CD4-positive, alpha-beta T cell (primary cell): ENCODE results near the gene SPRED2. TPM values are rescaled to one million over a fixed set of nuclear protein-coding genes. Genes with fewer than 3 reads are reported as not detected.

Experiments used
- ATAC-seq: fragments of 200-7000 bp; cut with Tn5 transposase; one replicate; pipeline ENCODE4 v1.10.0; 2022; ENCODE audit warnings: mild to moderate bottlenecking; ENCODE audit not compliant: poor library complexity
- CTCF ChIA-PET: fragments of 350-600 bp; sonication (Branson Sonifier 250); formaldehyde crosslinking; loops from one replicate; lab custom pipeline; 2021; ENCODE audit warnings: antibody characterized with exemption, inconsistent platforms; lab: Charles Lee
- POLR2A ChIA-PET: fragments of 350-600 bp; sonication (Branson Sonifier 250); formaldehyde crosslinking; loops from one replicate; lab custom pipeline; 2021; ENCODE audit warnings: antibody characterized with exemption, inconsistent platforms; lab: Charles Lee
- DNase-seq, 14 experiments: peaks; one replicate each; pipeline ENCODE4 v3.0.0-alpha.2; 2013 to 2020; ENCODE audit warnings: mixed read lengths in 2 of 14
- H3K27ac ChIP-seq, 2 donors: one replicate each; pipeline versions ENCODE4 v1.5.1 to v1.7.0; 2013; ENCODE audit warnings: low read length in 2 of 2, low read depth in 1 of 2, mild to moderate bottlenecking in 1 of 2
- H3K27me3 ChIP-seq, 2 experiments: 1 replicate in 1 of 2; 2 replicates in 1 of 2; pipeline versions ENCODE4 v1.6.1 to v1.7.0; 2013; ENCODE audit warnings: low read length in 2 of 2, control low read depth in 1 of 2, mild to moderate bottlenecking in 1 of 2, moderate library complexity in 1 of 2; ENCODE audit not compliant: insufficient read depth in 2 of 2, control insufficient read depth in 1 of 2
- H3K36me3 ChIP-seq: one replicate; pipeline ENCODE4 v1.6.1; 2013; ENCODE audit warnings: low read length, control low read depth; ENCODE audit not compliant: insufficient read depth
- H3K4me1 ChIP-seq: one replicate; pipeline ENCODE4 v1.6.1; 2013; ENCODE audit warnings: low read length, control low read depth; ENCODE audit not compliant: insufficient read depth
- H3K4me3 ChIP-seq: one replicate; pipeline ENCODE4 v1.5.1; 2013; ENCODE audit warnings: mild to moderate bottlenecking, low read length, moderate library complexity
- H3K9me3 ChIP-seq, 2 experiments: 1 replicate in 1 of 2; 2 replicates in 1 of 2; pipeline versions ENCODE4 v1.6.1 to v1.7.0; 2013; ENCODE audit warnings: low read length in 2 of 2, mild to moderate bottlenecking in 2 of 2, control low read depth in 1 of 2, moderate library complexity in 1 of 2; ENCODE audit not compliant: control insufficient read depth in 1 of 2, insufficient read depth in 1 of 2
- H3K27ac Mint-ChIP-seq: one replicate; pipeline ENCODE4 v1.8.0; 2020; ENCODE audit warnings: mixed read lengths
- H3K27me3 Mint-ChIP-seq: one replicate; pipeline ENCODE4 v1.8.0; 2021; ENCODE audit warnings: mixed read lengths
- H3K36me3 Mint-ChIP-seq: one replicate; pipeline ENCODE4 v1.8.0; 2021; ENCODE audit warnings: low read depth, mixed read lengths
- H3K4me1 Mint-ChIP-seq: one replicate; pipeline ENCODE4 v1.8.0; 2021; ENCODE audit warnings: low read depth, mixed read lengths
- H3K4me3 Mint-ChIP-seq: one replicate; pipeline ENCODE4 v1.8.0; 2020; ENCODE audit warnings: mild to moderate bottlenecking, mixed read lengths
- H3K9me3 Mint-ChIP-seq: one replicate; pipeline ENCODE4 v1.8.0; 2020; ENCODE audit warnings: mixed read lengths
- intact Hi-C, 2 experiments: fragments of 100-400 bp; cut with DNase I in 1 of 2; cut with micrococcal nuclease in 1 of 2; formaldehyde crosslinking; loops; one replicate each; pipeline versions ENCODE4 v1.15.1 to v1.9.0; 2023 to 2025; cut with DNase I, micrococcal nuclease
- total RNA-seq, 174 experiments: library from RNA in 2 of 174; stranded (reverse) in 2 of 174; gene quantifications; one replicate each; pipeline ENCODE4 v1.2.3 and lab custom pipeline; 2021 to 2026
- TF ChIP-seq, protein P1 (sequence below): fragments of 200-600 bp; IDR thresholded peaks from one replicate; pipeline ENCODE4 v1.8.0; 2022; ENCODE audit warnings: antibody characterized with exemption, mild to moderate bottlenecking

Gene SPRED2
- total RNA-seq, 2 experiments from 2014 or later = 2.5 to 2.8 TPM

- H3K36me3 Mint-ChIP-seq = peaks cover under 1% of the 10 kb centered on the region
- intact Hi-C loops = loop anchor here in 1 of 2 experiments (5.0 kb wide), 1 partner anchor 363 kb away; no protein-coding TSS in a partner anchor
- Histone ChIP-seq H3K4me1 (peaks cover 7% of the 10 kb centered on the region), H3K4me3 (no peak overlapping the region), H3K9me3 (no peaks in the 10 kb centered on the region), H3K27me3 (peaks cover 0 to 4% of the 10 kb centered on the region in 2 experiments), H3K36me3 (no peaks in the 10 kb centered on the region), H3K27ac (no peak overlapping the region)
- no peak overlapping the region for H3K27ac Mint-ChIP-seq
- ATAC-seq (no peak), DNase-seq (no peak)
- ChIA-PET POLR2A (no interaction called here), CTCF (interaction anchor here (0.7 kb wide), 1 partner anchor 238 kb away, joined by 3 read pairs; no protein-coding TSS in a partner anchor)
- H3K9me3 Mint-ChIP-seq = no peaks in the 10 kb centered on the region
- no peak overlapping the region for H3K4me3 Mint-ChIP-seq
- H3K4me1 Mint-ChIP-seq = peaks cover 8% of the 10 kb centered on the region
- peaks cover 6% of the 10 kb centered on the region for H3K27me3 Mint-ChIP-seq
- TF ChIP-seq, protein P1, sequence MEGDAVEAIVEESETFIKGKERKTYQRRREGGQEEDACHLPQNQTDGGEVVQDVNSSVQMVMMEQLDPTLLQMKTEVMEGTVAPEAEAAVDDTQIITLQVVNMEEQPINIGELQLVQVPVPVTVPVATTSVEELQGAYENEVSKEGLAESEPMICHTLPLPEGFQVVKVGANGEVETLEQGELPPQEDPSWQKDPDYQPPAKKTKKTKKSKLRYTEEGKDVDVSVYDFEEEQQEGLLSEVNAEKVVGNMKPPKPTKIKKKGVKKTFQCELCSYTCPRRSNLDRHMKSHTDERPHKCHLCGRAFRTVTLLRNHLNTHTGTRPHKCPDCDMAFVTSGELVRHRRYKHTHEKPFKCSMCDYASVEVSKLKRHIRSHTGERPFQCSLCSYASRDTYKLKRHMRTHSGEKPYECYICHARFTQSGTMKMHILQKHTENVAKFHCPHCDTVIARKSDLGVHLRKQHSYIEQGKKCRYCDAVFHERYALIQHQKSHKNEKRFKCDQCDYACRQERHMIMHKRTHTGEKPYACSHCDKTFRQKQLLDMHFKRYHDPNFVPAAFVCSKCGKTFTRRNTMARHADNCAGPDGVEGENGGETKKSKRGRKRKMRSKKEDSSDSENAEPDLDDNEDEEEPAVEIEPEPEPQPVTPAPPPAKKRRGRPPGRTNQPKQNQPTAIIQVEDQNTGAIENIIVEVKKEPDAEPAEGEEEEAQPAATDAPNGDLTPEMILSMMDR = no peak
These were observed 7.1 kb downstream of the SPRED2 start for GRCh38 chr2:65425276-65425675.

- CTCF ChIA-PET = no interaction called here
- DNase-seq (no peak), ATAC-seq (no peak)
- Histone ChIP-seq H3K4me3 (no peak overlapping the region), H3K36me3 (no peaks in the 10 kb centered on the region), H3K9me3 (no peaks in the 10 kb centered on the region), H3K27me3 (no peaks in the 10 kb centered on the region), H3K4me1 (peaks cover 5% of the 10 kb centered on the region), H3K27ac (no peak overlapping the region)
- Mint-ChIP-seq H3K27ac (no peak overlapping the region), H3K36me3 (no peaks in the 10 kb centered on the region), H3K9me3 (no peaks in the 10 kb centered on the region), H3K4me1 (peaks cover 8% of the 10 kb centered on the region), H3K27me3 (peaks cover 4% of the 10 kb centered on the region), H3K4me3 (no peak overlapping the region)
- intact Hi-C loops = no loop called here
- TF ChIP-seq, protein P1 = no peak
- POLR2A ChIA-PET = no interaction called here
These were observed 8.0 kb downstream of the SPRED2 start for GRCh38 chr2:65424391-65424790.

GRCh38 chr2:65421432-65421748 lies 11.0 kb downstream of the SPRED2 start:
- no peak overlapping the region for H3K27ac Mint-ChIP-seq
- peaks cover 25% of the 10 kb centered on the region for H3K4me1 Mint-ChIP-seq
- no peaks in the 10 kb centered on the region for H3K36me3 Mint-ChIP-seq
- ATAC-seq (no peak), DNase-seq (no peak)
- POLR2A ChIA-PET = interaction anchor here (1.8 kb wide), 1 partner anchor 194 kb away, joined by 6 read pairs; the partner anchor contains the start of gene ACTR2
- no peaks in the 10 kb centered on the region for H3K27me3 ChIP-seq
- peaks cover 8% of the 10 kb centered on the region for H3K4me1 ChIP-seq
- no peaks in the 10 kb centered on the region for H3K9me3 Mint-ChIP-seq
- no peak overlapping the region for H3K27ac ChIP-seq
- CTCF ChIA-PET = interaction anchor here (1.1 kb wide), 1 partner anchor 29 kb away, joined by 3 read pairs; no protein-coding TSS in a partner anchor
- H3K4me3 ChIP-seq = no peak overlapping the region
- H3K4me3 Mint-ChIP-seq = no peak overlapping the region
- no peaks in the 10 kb centered on the region for H3K9me3 ChIP-seq
- H3K27me3 Mint-ChIP-seq = no peaks in the 10 kb centered on the region
- H3K36me3 ChIP-seq = no peaks in the 10 kb centered on the region
- intact Hi-C loops = no loop called here
- TF ChIP-seq, protein P1 = no peak
